Measurements from ENCODE around the gene TIAM2. TPM values are rescaled to one million over a fixed set of nuclear protein-coding genes. Genes with fewer than 3 reads are reported as not detected.

TIAM2 gene
- total RNA-seq, 2 experiments from 2014 or later: 4.4 to 5.3 TPM

GRCh38 chr6:155173488-155173887 lies 178.4 kb downstream of the TIAM2 start:
- intact Hi-C loops (cut with DNase I, micrococcal nuclease): loop anchor here in 1 of 2 experiments (10.0 kb wide), 1 partner anchor 141 kb away; the partner anchor contains the start of gene TFB1M
- POLR2A ChIA-PET: no interaction called here

GRCh38 chr6:155174576-155175211 lies 179.6 kb downstream of the TIAM2 start:
- H3K4me1 Mint-ChIP-seq (ENCODE audit: low read depth): peaks cover 35% of the 10 kb centered on the region
- CTCF ChIA-PET: no interaction called here
- H3K27ac Mint-ChIP-seq: no peak overlapping the region
- peak; percentile 25 to 85 (median 42) for DNase-seq
- Histone ChIP-seq H3K4me1 (ENCODE audit: insufficient read depth, low read length) (peaks cover 20% of the 10 kb centered on the region), H3K27me3 (ENCODE audit: control insufficient read depth in 1 of 2, insufficient read depth in 2 of 2, low read length in 2 of 2) (no peaks in the 10 kb centered on the region), H3K4me3 (ENCODE audit: low read length) (no peak overlapping the region), H3K27ac (ENCODE audit: low read depth in 1 of 2, low read length in 2 of 2) (no peak overlapping the region), H3K9me3 (ENCODE audit: control insufficient read depth in 1 of 2, insufficient read depth in 1 of 2, low read length in 2 of 2) (no peaks in the 10 kb centered on the region), H3K36me3 (ENCODE audit: insufficient read depth, low read length) (no peaks in the 10 kb centered on the region)
- H3K4me3 Mint-ChIP-seq: no peak overlapping the region
- no peaks in the 10 kb centered on the region for H3K27me3 Mint-ChIP-seq
- ATAC-seq (ENCODE audit: poor library complexity): peak; percentile 58
- intact Hi-C loops (cut with DNase I, micrococcal nuclease): loop anchor here (1.0 to 10.0 kb wide), 8 partner anchors 73 to 500 kb away; partner anchors contain the start of gene TFB1M (in 1 of the 2)
- no peaks in the 10 kb centered on the region for H3K9me3 Mint-ChIP-seq
- POLR2A ChIA-PET: no interaction called here
- H3K36me3 Mint-ChIP-seq (ENCODE audit: low read depth): no peaks in the 10 kb centered on the region
- TF ChIP-seq, protein P1, sequence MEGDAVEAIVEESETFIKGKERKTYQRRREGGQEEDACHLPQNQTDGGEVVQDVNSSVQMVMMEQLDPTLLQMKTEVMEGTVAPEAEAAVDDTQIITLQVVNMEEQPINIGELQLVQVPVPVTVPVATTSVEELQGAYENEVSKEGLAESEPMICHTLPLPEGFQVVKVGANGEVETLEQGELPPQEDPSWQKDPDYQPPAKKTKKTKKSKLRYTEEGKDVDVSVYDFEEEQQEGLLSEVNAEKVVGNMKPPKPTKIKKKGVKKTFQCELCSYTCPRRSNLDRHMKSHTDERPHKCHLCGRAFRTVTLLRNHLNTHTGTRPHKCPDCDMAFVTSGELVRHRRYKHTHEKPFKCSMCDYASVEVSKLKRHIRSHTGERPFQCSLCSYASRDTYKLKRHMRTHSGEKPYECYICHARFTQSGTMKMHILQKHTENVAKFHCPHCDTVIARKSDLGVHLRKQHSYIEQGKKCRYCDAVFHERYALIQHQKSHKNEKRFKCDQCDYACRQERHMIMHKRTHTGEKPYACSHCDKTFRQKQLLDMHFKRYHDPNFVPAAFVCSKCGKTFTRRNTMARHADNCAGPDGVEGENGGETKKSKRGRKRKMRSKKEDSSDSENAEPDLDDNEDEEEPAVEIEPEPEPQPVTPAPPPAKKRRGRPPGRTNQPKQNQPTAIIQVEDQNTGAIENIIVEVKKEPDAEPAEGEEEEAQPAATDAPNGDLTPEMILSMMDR (IDR thresholded peaks at IDR 0.05): peak; percentile 49

More at GRCh38 chr6:155173488-155173887, 178.4 kb downstream of the TIAM2 start:
- TF ChIP-seq, protein P1 (IDR thresholded peaks at IDR 0.05): no peak
- peaks cover 20% of the 10 kb centered on the region for H3K4me1 ChIP-seq (ENCODE audit: insufficient read depth, low read length)
- no peaks in the 10 kb centered on the region for H3K36me3 ChIP-seq (ENCODE audit: insufficient read depth, low read length)
- Mint-ChIP-seq H3K36me3 (ENCODE audit: low read depth) (no peaks in the 10 kb centered on the region), H3K4me1 (ENCODE audit: low read depth) (peaks cover 35% of the 10 kb centered on the region), H3K4me3 (no peak overlapping the region), H3K27ac (no peak overlapping the region), H3K27me3 (no peaks in the 10 kb centered on the region), H3K9me3 (no peaks in the 10 kb centered on the region)
- H3K27me3 ChIP-seq (ENCODE audit: control insufficient read depth in 1 of 2, insufficient read depth in 2 of 2, low read length in 2 of 2): no peaks in the 10 kb centered on the region
- ATAC-seq (ENCODE audit: poor library complexity): no peak
- no peak overlapping the region for H3K4me3 ChIP-seq (ENCODE audit: low read length)
- no peak overlapping the region for H3K27ac ChIP-seq (ENCODE audit: low read depth in 1 of 2, low read length in 2 of 2)
- CTCF ChIA-PET: interaction anchor here (0.9 to 1.5 kb wide), 2 partner anchors 75 to 138 kb away, joined by 3 to 4 read pairs; no protein-coding TSS in a partner anchor
- DNase-seq: no peak
- H3K9me3 ChIP-seq (ENCODE audit: control insufficient read depth in 1 of 2, insufficient read depth in 1 of 2, low read length in 2 of 2): no peaks in the 10 kb centered on the region

DNA sequence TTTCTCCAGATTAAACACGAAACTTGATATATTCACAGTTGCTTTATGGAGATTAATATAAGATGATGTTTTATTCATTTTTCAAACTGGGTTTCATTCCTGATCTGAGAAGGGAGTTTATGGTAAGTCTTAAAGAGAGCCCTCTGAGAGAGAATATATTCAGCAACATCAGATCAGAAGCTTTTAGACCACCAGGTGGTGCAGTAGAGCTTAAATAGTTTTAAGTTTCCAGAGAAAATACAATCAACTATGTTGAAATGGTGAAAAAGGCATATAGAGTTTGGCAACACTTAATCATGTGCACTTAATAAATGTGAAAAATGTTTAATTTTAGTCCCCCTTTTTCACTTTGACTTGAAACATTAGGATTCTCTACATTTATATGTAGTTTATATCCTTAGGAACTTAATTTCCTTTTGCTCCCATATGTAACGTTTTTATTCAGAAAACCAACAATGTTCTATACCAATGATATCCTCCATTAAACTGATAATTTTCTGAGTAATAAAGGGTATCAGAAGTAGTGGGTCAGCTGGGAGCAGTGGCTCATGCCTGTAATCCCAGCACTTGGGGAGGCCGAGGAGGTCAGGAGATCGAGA lies 182.3 kb downstream of the TIAM2 start:
- H3K27ac Mint-ChIP-seq: no peak overlapping the region
- no peak overlapping the region for H3K27ac ChIP-seq (ENCODE audit: low read depth in 1 of 2, low read length in 2 of 2)
- H3K4me1 ChIP-seq (ENCODE audit: insufficient read depth, low read length): peaks cover 6% of the 10 kb centered on the region
- no peaks in the 10 kb centered on the region for H3K27me3 ChIP-seq (ENCODE audit: control insufficient read depth in 1 of 2, insufficient read depth in 2 of 2, low read length in 2 of 2)
- no peaks in the 10 kb centered on the region for H3K9me3 Mint-ChIP-seq
- TF ChIP-seq, protein P1 (IDR thresholded peaks at IDR 0.05): peak; percentile 81
- ATAC-seq (ENCODE audit: poor library complexity) (peak; percentile 36), DNase-seq (peak in 5 of 14 experiments; percentile 20 to 68 (median 58))
- intact Hi-C loops (cut with DNase I, micrococcal nuclease): loop anchor here (5.0 to 10.0 kb wide), 3 partner anchors 70 to 140 kb away; partner anchors contain the start of gene TFB1M (in 1 of the 2)
- H3K36me3 ChIP-seq (ENCODE audit: insufficient read depth, low read length): no peaks in the 10 kb centered on the region
- H3K27me3 Mint-ChIP-seq: no peaks in the 10 kb centered on the region
- CTCF ChIA-PET: interaction anchor here (0.7 to 1.4 kb wide), 8 partner anchors 9 to 999 kb away, joined by 3 to 10 read pairs (median 4); no protein-coding TSS in a partner anchor
- H3K9me3 ChIP-seq (ENCODE audit: control insufficient read depth in 1 of 2, insufficient read depth in 1 of 2, low read length in 2 of 2): no peaks in the 10 kb centered on the region
- H3K36me3 Mint-ChIP-seq (ENCODE audit: low read depth): no peaks in the 10 kb centered on the region
- H3K4me3 Mint-ChIP-seq: no peak overlapping the region
- peaks cover 16% of the 10 kb centered on the region for H3K4me1 Mint-ChIP-seq (ENCODE audit: low read depth)
- no peak overlapping the region for H3K4me3 ChIP-seq (ENCODE audit: low read length)
- POLR2A ChIA-PET: interaction anchor here (1.0 kb wide), 1 partner anchor 12 kb away, joined by 4 read pairs; no protein-coding TSS in a partner anchor

Measured in CD4-positive, alpha-beta T cell (primary cell).